Ishikawa (cell line): ENCODE results near the gene SGMS1.

Experiments used
- CEBPB ChIP-seq: IDR thresholded peaks from 2 replicates; pipeline ENCODE4 v1.6.1; 2012
- CREB1 ChIP-seq: IDR thresholded peaks from 2 replicates; pipeline ENCODE4 v1.6.1; 2012; ENCODE audit warnings: low read depth
- EGR1 ChIP-seq: IDR thresholded peaks from 2 replicates; pipeline ENCODE4 v1.6.1; 2012
- EP300 ChIP-seq: IDR thresholded peaks from 2 replicates; pipeline ENCODE4 v1.6.1; 2012; ENCODE audit warnings: borderline replicate concordance
- FOXM1 ChIP-seq: IDR thresholded peaks from 2 replicates; pipeline ENCODE4 v1.6.1; 2012; ENCODE audit warnings: low read depth, borderline replicate concordance
- MAX ChIP-seq: IDR thresholded peaks from 2 replicates; pipeline ENCODE4 v1.6.1; 2012
- NFIC ChIP-seq: IDR thresholded peaks from 2 replicates; pipeline ENCODE4 v1.6.1; 2012
- RAD21 ChIP-seq: IDR thresholded peaks from 2 replicates; pipeline ENCODE4 v1.6.1; 2012; ENCODE audit warnings: low read depth
- REST ChIP-seq: IDR thresholded peaks from 2 replicates; pipeline ENCODE4 v1.6.1; 2012; ENCODE audit warnings: low read depth, mild to moderate bottlenecking
- TAF1 ChIP-seq: IDR thresholded peaks from 2 replicates; pipeline ENCODE4 v1.6.1; 2012; ENCODE audit warnings: low read depth, mild to moderate bottlenecking
- TCF12 ChIP-seq: IDR thresholded peaks from 2 replicates; pipeline ENCODE4 v1.6.1; 2012; ENCODE audit warnings: low read depth
- TEAD4 ChIP-seq: IDR thresholded peaks from 2 replicates; pipeline ENCODE4 v1.6.1; 2012
- USF1 ChIP-seq: IDR thresholded peaks from 2 replicates; pipeline ENCODE4 v1.6.1; 2012
- YY1 ChIP-seq: IDR thresholded peaks from 2 replicates; pipeline ENCODE4 v1.6.1; 2012; ENCODE audit warnings: low read depth
- ZBTB7A ChIP-seq: IDR thresholded peaks from 2 replicates; pipeline ENCODE4 v1.6.1; 2012; ENCODE audit warnings: low read depth

Gene SGMS1

GRCh38 chr10:50580262-50580891, 43.4 kb downstream of the SGMS1 start:
- TF ChIP-seq MAX (no peak), REST (no peak), YY1 (no peak), CREB1 (no peak), FOXM1 (no peak), EP300 (no peak), USF1 (no peak), TAF1 (no peak), EGR1 (no peak), TCF12 (no peak), CEBPB (no peak), NFIC (no peak), ZBTB7A (no peak)

- TF ChIP-seq TEAD4 (no peak), MAX (no peak), TCF12 (no peak), YY1 (no peak), CREB1 (no peak), USF1 (no peak), FOXM1 (no peak), TAF1 (no peak), ZBTB7A (no peak), NFIC (no peak), EP300 (no peak), CEBPB (no peak), REST (no peak), RAD21 (no peak), EGR1 (no peak)
Measured at GRCh38 chr10:50579491-50580261, 44.1 kb downstream of the SGMS1 start.

- TF ChIP-seq RAD21 (no peak), CEBPB (no peak)
Measured at GRCh38 chr10:50578949-50579348, 44.8 kb downstream of the SGMS1 start.

- TF ChIP-seq TAF1 (no peak), EP300 (no peak), FOXM1 (no peak), ZBTB7A (no peak), RAD21 (no peak), MAX (no peak), REST (no peak), NFIC (no peak), USF1 (no peak), TEAD4 (no peak), CREB1 (no peak), TCF12 (no peak), YY1 (no peak)
Measured at GRCh38 chr10:50577681-50578350, 45.9 kb downstream of the SGMS1 start.
